HEK293 (cell line): ENCODE results near the gene B2M.

ENCODE experiments used
- CTCF ChIP-seq: fragments of 450-650 bp; formaldehyde crosslinking; IDR thresholded peaks from 2 replicates; pipeline ENCODE4 v1.5.1; 2016; ENCODE audit warnings: missing biosample characterization, missing genetic modification characterization
- ZBTB8A ChIP-seq: fragments of 450-650 bp; formaldehyde crosslinking; IDR thresholded peaks from 2 replicates; pipeline ENCODE4 v1.5.1; 2016; ENCODE audit warnings: missing biosample characterization, missing genetic modification characterization
- ZNF501 ChIP-seq: fragments of 450-650 bp; formaldehyde crosslinking; IDR thresholded peaks from 2 replicates; pipeline ENCODE4 v1.5.1; 2016; ENCODE audit warnings: missing biosample characterization, missing genetic modification characterization

- no peak for TF ChIP-seq CTCF (tag by site-specific recombination)
- no peak for TF ChIP-seq ZNF501
- TF ChIP-seq ZBTB8A (tag by site-specific recombination) = peak; percentile 25; the same call in 1 of the 2 replicates
These were observed 15.5 kb downstream of the B2M start for GRCh38 chr15:44726568-44727484.
